Mesenchymal stem cell (in vitro differentiated cells and primary cell): Measurements from ENCODE around the gene RILPL1.
"Not testable (repeated sequence)": the region's sequence is repeated elsewhere in the genome, so short reads cannot be mapped to it uniquely, and the experiment has no call there.

ENCODE experiments used
- DNase-seq: peaks from one replicate; pipeline ENCODE4 v3.0.0-alpha.2; 2013
- H2AFZ ChIP-seq: one replicate; pipeline ENCODE4 v1.6.1; 2013; ENCODE audit warnings: low read depth, mild to moderate bottlenecking, control low read depth, inconsistent platforms, low read length, moderate library complexity
- H2AK5ac ChIP-seq: 2 replicates; pipeline ENCODE4 v1.6.1; 2013; ENCODE audit warnings: low read length, moderate library complexity, mild to moderate bottlenecking, inconsistent platforms; ENCODE audit not compliant: severe bottlenecking
- H2BK120ac ChIP-seq: one replicate; pipeline ENCODE4 v1.6.1; 2013; ENCODE audit warnings: low read depth, mild to moderate bottlenecking, inconsistent platforms, low read length, moderate library complexity
- H2BK12ac ChIP-seq, 2 experiments: one replicate each; pipeline ENCODE4 v1.6.1; 2013; ENCODE audit warnings: inconsistent platforms in 2 of 2, low read length in 2 of 2, mild to moderate bottlenecking in 2 of 2, moderate library complexity in 2 of 2, control low read depth in 1 of 2
- H2BK15ac ChIP-seq: one replicate; pipeline ENCODE4 v1.6.1; 2013; ENCODE audit warnings: mild to moderate bottlenecking, low read depth, inconsistent platforms; ENCODE audit not compliant: poor library complexity, severe bottlenecking
- H2BK5ac ChIP-seq: 2 replicates; pipeline ENCODE4 v1.6.1; 2013; ENCODE audit warnings: low read depth, mild to moderate bottlenecking, low read length, control low read depth, inconsistent platforms; ENCODE audit not compliant: poor library complexity, severe bottlenecking
- H3K14ac ChIP-seq, 2 experiments: one replicate each; pipeline ENCODE4 v1.6.1; 2013; ENCODE audit warnings: inconsistent platforms in 2 of 2, low read length in 2 of 2, control low read depth in 1 of 2, mild to moderate bottlenecking in 1 of 2, moderate library complexity in 1 of 2
- H3K18ac ChIP-seq, 2 experiments: one replicate each; pipeline ENCODE4 v1.6.1; 2013; ENCODE audit warnings: inconsistent platforms in 2 of 2, low read length in 2 of 2, control low read depth in 1 of 2, low read depth in 1 of 2, mild to moderate bottlenecking in 1 of 2
- H3K23ac ChIP-seq, 2 experiments: one replicate each; pipeline ENCODE4 v1.6.1; 2013; ENCODE audit warnings: inconsistent platforms in 2 of 2, low read length in 2 of 2, mild to moderate bottlenecking in 2 of 2, moderate library complexity in 2 of 2, control low read depth in 1 of 2
- H3K27ac ChIP-seq: 2 replicates; pipeline ENCODE4 v1.5.1; 2013; ENCODE audit warnings: mild to moderate bottlenecking, moderate library complexity, low read length, control low read depth, inconsistent platforms; ENCODE audit not compliant: poor library complexity, severe bottlenecking
- H3K27me3 ChIP-seq, 2 experiments: 2 replicates each; pipeline versions ENCODE4 v1.6.1 to v1.7.0; 2013; ENCODE audit warnings: low read length in 2 of 2, mild to moderate bottlenecking in 2 of 2, moderate library complexity in 2 of 2, control low read depth in 1 of 2, inconsistent platforms in 1 of 2; ENCODE audit not compliant: control insufficient read depth in 1 of 2, insufficient read depth in 1 of 2
- H3K36me3 ChIP-seq, 2 experiments: 2 replicates each; pipeline versions ENCODE4 v1.6.1 to v1.7.0; 2013; ENCODE audit warnings: low read length in 2 of 2, control low read depth in 1 of 2, inconsistent platforms in 1 of 2, low read depth in 1 of 2, mild to moderate bottlenecking in 1 of 2; ENCODE audit not compliant: insufficient read depth in 2 of 2, control insufficient read depth in 1 of 2
- H3K4ac ChIP-seq, 2 experiments: one replicate each; pipeline ENCODE4 v1.6.1; 2013; ENCODE audit warnings: inconsistent platforms in 2 of 2, low read length in 2 of 2, mild to moderate bottlenecking in 2 of 2, moderate library complexity in 2 of 2, control low read depth in 1 of 2, low read depth in 1 of 2
- H3K4me1 ChIP-seq: 2 replicates; pipeline ENCODE4 v1.6.1; 2013; ENCODE audit warnings: low read depth, low read length, control low read depth; ENCODE audit not compliant: control insufficient read depth, insufficient read depth
- H3K4me2 ChIP-seq: 2 replicates; pipeline ENCODE4 v1.6.1; 2013; ENCODE audit warnings: low read length, mild to moderate bottlenecking, inconsistent platforms; ENCODE audit not compliant: poor library complexity, severe bottlenecking
- H3K4me3 ChIP-seq, 2 experiments: 2 replicates each; pipeline versions ENCODE4 v1.5.1 to v1.7.0; 2013; ENCODE audit warnings: low read length in 2 of 2, mild to moderate bottlenecking in 2 of 2, control low read depth in 1 of 2, low read depth in 1 of 2; ENCODE audit not compliant: insufficient read depth in 1 of 2
- H3K79me1 ChIP-seq: replicated peaks from 2 replicates; pipeline ENCODE4 v1.6.1; 2013; ENCODE audit warnings: mild to moderate bottlenecking, control low read depth, low read length, inconsistent platforms; ENCODE audit not compliant: poor library complexity, severe bottlenecking
- H3K9ac ChIP-seq: 2 replicates; pipeline ENCODE4 v1.7.0; 2013; ENCODE audit warnings: mild to moderate bottlenecking, low read length, moderate library complexity
- H3K9me3 ChIP-seq: 2 replicates; pipeline ENCODE4 v1.7.0; 2013; ENCODE audit warnings: mild to moderate bottlenecking, low read length; ENCODE audit not compliant: control insufficient read depth
- H4K8ac ChIP-seq: one replicate; pipeline ENCODE4 v1.6.1; 2013; ENCODE audit warnings: inconsistent platforms, mild to moderate bottlenecking, low read length, moderate library complexity
- H4K91ac ChIP-seq: one replicate; pipeline ENCODE4 v1.6.1; 2013; ENCODE audit warnings: mild to moderate bottlenecking, low read length, inconsistent platforms
- WGBS: methylation state at CpG from one replicate; pipeline ENCODE4 v1.1.7; 2013; ENCODE audit warnings: mixed read lengths; 5-methylcytosine and 5-hydroxymethylcytosine counted together

Gene RILPL1

DNA sequence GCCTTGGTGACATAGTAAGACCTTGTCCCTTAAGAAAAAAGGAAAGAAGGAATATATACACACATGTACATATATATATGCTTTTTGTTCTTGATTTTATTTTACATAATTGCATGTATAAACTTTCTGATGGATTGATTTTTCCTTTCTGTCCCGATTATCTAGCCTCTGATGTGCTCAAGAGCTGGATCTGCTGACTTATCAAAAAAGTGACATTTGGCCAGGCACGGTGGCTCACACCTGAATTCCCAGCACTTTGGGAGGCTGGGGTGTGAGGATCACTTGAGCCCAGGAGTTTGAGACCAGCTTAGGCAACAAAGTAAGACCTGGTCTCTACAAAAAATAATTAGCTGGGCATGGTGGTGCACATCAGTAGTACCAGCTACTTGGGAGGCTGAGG is 63.5 kb downstream of the RILPL1 start:
- Histone ChIP-seq H3K27ac (no peak overlapping the region), H2BK120ac (no peak overlapping the region), H3K36me3 (peaks cover 32 to 67% of the 10 kb centered on the region in 2 experiments), H3K4me2 (no peak overlapping the region), H3K9me3 (no peaks in the 10 kb centered on the region), H3K4me3 (no peak overlapping the region), H2AK5ac (no peak overlapping the region), H3K14ac (no peak overlapping the region), H3K27me3 (no peaks in the 10 kb centered on the region), H3K4ac (no peak overlapping the region), H3K18ac (no peak overlapping the region), H3K79me1 (peaks cover 34% of the 10 kb centered on the region), H2AFZ (no peak overlapping the region), H3K9ac (no peak overlapping the region), H4K8ac (no peak overlapping the region), H4K91ac (no peak overlapping the region), H3K4me1 (peaks cover 6% of the 10 kb centered on the region), H2BK15ac (no peak overlapping the region), H2BK12ac (no peak overlapping the region), H2BK5ac (no peak overlapping the region), H3K23ac (no peak overlapping the region)
- no peak for DNase-seq
- WGBS = 100% methylated on average over 2 of the region's 2 CpGs

DNA sequence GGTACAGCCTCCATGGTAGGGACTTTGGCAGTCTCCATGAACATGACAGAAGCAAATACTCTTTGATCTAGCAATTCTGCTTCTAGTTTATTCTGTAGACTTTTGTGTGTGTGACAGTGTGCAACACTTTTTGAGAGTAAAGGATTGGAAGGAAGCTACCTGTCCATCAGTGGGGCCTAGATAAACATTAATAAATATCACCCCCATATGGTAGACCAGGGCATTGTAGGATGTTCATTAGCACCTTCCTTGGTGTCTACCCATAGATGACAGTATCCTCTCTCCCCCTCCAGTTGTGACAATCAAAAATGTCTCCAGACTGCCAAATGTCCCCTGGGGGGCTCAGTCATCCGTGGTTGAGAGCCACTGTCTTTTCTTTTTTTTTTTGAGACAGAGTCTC is 64.7 kb downstream of the RILPL1 start:
- Histone ChIP-seq H4K91ac (no peak overlapping the region), H3K4me2 (no peak overlapping the region), H2AFZ (no peak overlapping the region), H2BK5ac (no peak overlapping the region), H2AK5ac (no peak overlapping the region), H3K36me3 (peaks cover 32 to 65% of the 10 kb centered on the region in 2 experiments), H2BK12ac (no peak overlapping the region), H3K14ac (no peak overlapping the region), H3K79me1 (peaks cover 32% of the 10 kb centered on the region), H3K27me3 (no peaks in the 10 kb centered on the region), H3K9ac (no peak overlapping the region), H2BK120ac (no peak overlapping the region), H2BK15ac (no peak overlapping the region), H4K8ac (no peak overlapping the region), H3K4ac (no peak overlapping the region), H3K18ac (no peak overlapping the region), H3K4me1 (peaks cover 4% of the 10 kb centered on the region), H3K23ac (no peak overlapping the region), H3K9me3 (no peaks in the 10 kb centered on the region), H3K27ac (no peak overlapping the region), H3K4me3 (no peak overlapping the region)
- DNase-seq = no peak
- WGBS = 61% methylated on average over 1 of the region's 1 CpG

DNA sequence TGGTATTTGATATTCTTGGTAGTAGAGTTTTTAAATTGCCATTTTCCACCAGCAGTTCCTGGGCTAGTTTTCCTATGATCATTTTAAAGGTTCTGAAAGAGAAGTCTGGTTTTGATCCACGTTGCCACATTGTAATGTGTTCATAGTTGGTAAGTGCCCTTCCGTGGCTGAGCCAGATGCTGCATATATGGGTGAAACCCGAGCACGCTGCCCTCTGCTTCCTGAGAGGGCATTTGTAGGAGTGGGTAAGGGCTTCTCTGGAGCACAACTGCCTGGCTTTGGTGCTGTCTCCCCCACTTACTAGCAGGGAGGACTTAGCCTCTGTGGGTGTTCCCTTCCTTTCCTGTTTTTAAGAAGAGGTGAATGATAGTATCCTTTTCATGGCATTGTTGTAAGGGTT is 68.4 kb downstream of the RILPL1 start:
- no peak overlapping the region for H2BK5ac ChIP-seq
- H3K18ac ChIP-seq = no peak overlapping the region
- no peak overlapping the region for H2BK12ac ChIP-seq
- no peak overlapping the region for H2AFZ ChIP-seq
- no peak overlapping the region for H3K9ac ChIP-seq
- no peak overlapping the region for H3K4me3 ChIP-seq
- no peaks in the 10 kb centered on the region for H3K4me1 ChIP-seq
- no peak overlapping the region for H3K14ac ChIP-seq
- over 99% methylated on average over 4 of the region's 4 CpGs for WGBS
- no peak overlapping the region for H4K91ac ChIP-seq
- peaks cover 28% of the 10 kb centered on the region for H3K79me1 ChIP-seq
- DNase-seq = no peak
- no peak overlapping the region for H3K27ac ChIP-seq
- H2BK15ac ChIP-seq = no peak overlapping the region
- H3K23ac ChIP-seq = no peak overlapping the region
- H2AK5ac ChIP-seq = no peak overlapping the region
- H2BK120ac ChIP-seq = no peak overlapping the region
- no peak overlapping the region for H4K8ac ChIP-seq
- H3K27me3 ChIP-seq = no peaks in the 10 kb centered on the region
- H3K4ac ChIP-seq = no peak overlapping the region
- H3K9me3 ChIP-seq = no peaks in the 10 kb centered on the region
- H3K4me2 ChIP-seq = no peak overlapping the region
- H3K36me3 ChIP-seq = peaks cover 20 to 43% of the 10 kb centered on the region in 2 experiments

DNA sequence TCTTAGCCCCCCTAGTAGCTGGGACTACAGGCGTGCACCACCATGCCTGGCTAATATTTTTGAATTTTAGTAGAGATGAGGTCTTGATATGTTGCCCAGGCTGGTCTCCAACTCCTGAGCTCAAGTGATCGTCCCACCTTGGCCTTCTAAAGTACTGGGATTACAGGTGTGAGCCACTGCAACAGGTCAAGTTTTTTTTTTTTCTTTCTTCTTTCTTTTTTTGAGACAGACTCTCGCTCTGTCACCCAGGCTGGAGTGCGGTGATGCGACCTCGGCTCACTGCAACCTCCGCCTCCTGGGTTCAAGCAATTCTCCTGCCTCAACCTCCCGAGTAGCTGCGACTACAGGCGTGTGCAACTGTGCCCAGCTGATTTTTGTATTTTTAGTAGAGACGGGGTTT is 70.3 kb downstream of the RILPL1 start:
- H3K23ac ChIP-seq, H2BK12ac ChIP-seq, H3K27ac ChIP-seq, H3K4me2 ChIP-seq, H3K9ac ChIP-seq, H2AFZ ChIP-seq, H4K8ac ChIP-seq, H2BK15ac ChIP-seq, H3K14ac ChIP-seq, H3K9me3 ChIP-seq, H3K4me3 ChIP-seq, H3K18ac ChIP-seq, H3K4me1 ChIP-seq, H4K91ac ChIP-seq, H2AK5ac ChIP-seq, DNase-seq, H2BK120ac ChIP-seq, H3K4ac ChIP-seq, H2BK5ac ChIP-seq, H3K27me3 ChIP-seq: not testable (repeated sequence)
- Histone ChIP-seq H3K79me1 (peaks cover 22% of the 10 kb centered on the region), H3K36me3 (peaks cover 19 to 34% of the 10 kb centered on the region in 2 experiments)
- over 99% methylated on average over 11 of the region's 11 CpGs for WGBS
